NCI-H446 (cell line): Measurements from ENCODE around the gene SRMS.
"Not testable (repeated sequence)": the region's sequence is repeated elsewhere in the genome, so short reads cannot be mapped to it uniquely, and the experiment has no call there.

ENCODE experiments used
- DNase-seq, 2 experiments: peaks; one replicate each; lab custom pipeline; 2025; lab: John Stamatoyannopoulos, UW

Gene SRMS

GRCh38 chr20:63578224-63579016 is 30.9 kb upstream of the SRMS start:
- no peak for DNase-seq

- DNase-seq: peak; percentile 12 to 74
Observed at GRCh38 chr20:63577317-63577894, 29.9 kb upstream of the SRMS start.

GRCh38 chr20:63576311-63576710 is 28.8 kb upstream of the SRMS start:
- no peak for DNase-seq

GRCh38 chr20:63574829-63575743 is 27.5 kb upstream of the SRMS start:
- no peak for DNase-seq

GRCh38 chr20:63574156-63574828 is 26.7 kb upstream of the SRMS start, which contains the start of gene HELZ2:
Gene HELZ2, minus strand, starts transcription at chr20:63574239. Its CDS starts 1,854 bp downstream, at chr20:63572385.
- peak; percentile 38 to 80 for DNase-seq

- no peak for DNase-seq
Observed at GRCh38 chr20:63573647-63574131, 26.1 kb upstream of the SRMS start.

GRCh38 chr20:63572788-63573646 is 25.5 kb upstream of the SRMS start:
- DNase-seq: no peak

- DNase-seq: no peak
Observed at GRCh38 chr20:63572071-63572787, 24.7 kb upstream of the SRMS start.

- not testable (repeated sequence) for DNase-seq
Observed at GRCh38 chr20:63571087-63571478, 23.5 kb upstream of the SRMS start.

- DNase-seq: no peak
Observed at GRCh38 chr20:63570281-63571086, 22.9 kb upstream of the SRMS start.

GRCh38 chr20:63568986-63569949 is 21.7 kb upstream of the SRMS start:
- DNase-seq: peak in 1 of 2 experiments; percentile 75

- DNase-seq: no peak
Observed at GRCh38 chr20:63568170-63568981, 20.8 kb upstream of the SRMS start.

- DNase-seq: no peak
Observed at GRCh38 chr20:63567386-63568169, 20.0 kb upstream of the SRMS start.

- no peak for DNase-seq
Observed at GRCh38 chr20:63567136-63567385, 19.5 kb upstream of the SRMS start.

GRCh38 chr20:63566395-63567135 is 19.0 kb upstream of the SRMS start:
- DNase-seq: no peak
